ENCODE measurements around the gene EXOC7.

The EXOC7 gene

DNA sequence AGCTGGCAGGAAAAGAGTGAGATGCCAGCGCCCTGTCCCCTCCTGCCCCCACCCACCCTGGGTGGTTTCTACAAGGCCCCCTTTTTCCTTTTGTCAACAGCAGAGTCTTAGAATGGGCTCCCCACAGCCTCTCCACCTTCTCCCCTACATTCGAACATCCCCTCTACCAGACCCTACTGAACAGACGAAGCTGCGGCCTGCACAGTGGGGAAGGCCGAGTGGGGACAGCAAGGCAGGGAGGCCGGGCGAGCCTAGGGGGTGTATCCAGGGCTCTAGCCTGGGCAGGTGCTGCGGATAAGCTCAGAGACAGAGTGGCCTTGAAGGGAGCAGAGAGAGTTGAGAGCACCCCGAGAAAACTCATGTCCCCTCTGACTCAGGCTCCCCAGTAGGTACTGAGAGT lies 17.2 kb downstream of the EXOC7 start:
- no peaks in the 10 kb centered on the region for H3K9me3 ChIP-seq (ENCODE audit: insufficient read depth, low read length, severe bottlenecking)
- H2AFZ ChIP-seq (ENCODE audit: low read depth, low read length) = no peak overlapping the region
- no peak overlapping the region for H3K4me3 ChIP-seq (ENCODE audit: low read depth in 1 of 2, low read length in 2 of 2)
- H3K9ac ChIP-seq (ENCODE audit: low read depth, low read length) = no peak overlapping the region
- no peaks in the 10 kb centered on the region for H3K27me3 ChIP-seq (ENCODE audit: insufficient read depth, low read length, poor library complexity)
- no peak overlapping the region for H3K27ac ChIP-seq (ENCODE audit: low read length)
- peaks cover 86% of the 10 kb centered on the region for H3K36me3 ChIP-seq (ENCODE audit: insufficient read depth, low read length)
- ATAC-seq (ENCODE audit: insufficient read depth, low read depth) (no peak), DNase-seq (no peak)
- no peaks in the 10 kb centered on the region for H3K79me2 ChIP-seq (ENCODE audit: insufficient read depth, low read length)
- H3K4me1 ChIP-seq (ENCODE audit: insufficient read depth, low read length) = no peaks in the 10 kb centered on the region
- no peaks in the 10 kb centered on the region; the same call in 1 of the 2 replicates for H4K20me1 ChIP-seq (ENCODE audit: insufficient read depth, low read length)
- no peak for TF ChIP-seq EZH2 (IDR thresholded peaks at IDR 0.05; ENCODE audit: borderline replicate concordance, low read depth, low read length, severe bottlenecking)
- TF ChIP-seq, protein P1, sequence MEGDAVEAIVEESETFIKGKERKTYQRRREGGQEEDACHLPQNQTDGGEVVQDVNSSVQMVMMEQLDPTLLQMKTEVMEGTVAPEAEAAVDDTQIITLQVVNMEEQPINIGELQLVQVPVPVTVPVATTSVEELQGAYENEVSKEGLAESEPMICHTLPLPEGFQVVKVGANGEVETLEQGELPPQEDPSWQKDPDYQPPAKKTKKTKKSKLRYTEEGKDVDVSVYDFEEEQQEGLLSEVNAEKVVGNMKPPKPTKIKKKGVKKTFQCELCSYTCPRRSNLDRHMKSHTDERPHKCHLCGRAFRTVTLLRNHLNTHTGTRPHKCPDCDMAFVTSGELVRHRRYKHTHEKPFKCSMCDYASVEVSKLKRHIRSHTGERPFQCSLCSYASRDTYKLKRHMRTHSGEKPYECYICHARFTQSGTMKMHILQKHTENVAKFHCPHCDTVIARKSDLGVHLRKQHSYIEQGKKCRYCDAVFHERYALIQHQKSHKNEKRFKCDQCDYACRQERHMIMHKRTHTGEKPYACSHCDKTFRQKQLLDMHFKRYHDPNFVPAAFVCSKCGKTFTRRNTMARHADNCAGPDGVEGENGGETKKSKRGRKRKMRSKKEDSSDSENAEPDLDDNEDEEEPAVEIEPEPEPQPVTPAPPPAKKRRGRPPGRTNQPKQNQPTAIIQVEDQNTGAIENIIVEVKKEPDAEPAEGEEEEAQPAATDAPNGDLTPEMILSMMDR (IDR thresholded peaks at IDR 0.05; ENCODE audit: borderline replicate concordance, extremely low read depth, low read length, poor library complexity, severe bottlenecking) = no peak
- no peak overlapping the region for H3K4me2 ChIP-seq (ENCODE audit: insufficient read depth, low read length)

DNA sequence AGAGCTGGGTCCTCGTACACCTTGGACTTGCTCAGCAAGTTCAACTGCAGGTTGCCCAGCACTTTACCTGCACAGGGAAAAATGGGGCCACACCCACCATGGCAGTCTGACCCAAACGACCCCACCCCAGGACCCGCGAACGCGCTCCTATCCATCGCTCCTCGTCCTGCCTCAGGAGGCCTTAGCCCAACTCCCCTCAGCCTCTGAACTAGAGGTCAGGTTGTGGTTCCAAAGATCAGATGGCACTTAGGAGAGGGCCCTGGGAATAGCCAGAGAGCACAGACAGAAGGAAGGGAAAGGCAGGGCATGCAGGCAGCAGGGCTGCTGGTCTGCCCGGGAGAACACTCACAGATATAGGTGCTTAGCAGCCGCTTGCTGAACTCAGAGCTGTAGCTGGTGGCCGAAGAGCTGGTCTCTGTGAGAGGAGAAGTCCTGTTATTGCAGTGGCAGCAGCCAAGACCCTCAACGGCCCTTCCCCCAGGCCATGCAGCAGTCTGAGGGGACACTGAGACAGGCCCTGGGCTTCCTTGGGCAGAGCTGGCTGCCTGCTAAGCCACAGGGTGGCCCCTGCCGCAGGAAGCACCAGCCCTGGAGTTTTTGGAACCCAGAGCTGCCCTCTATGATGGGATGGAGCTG lies 17.7 kb downstream of the EXOC7 start:
- Histone ChIP-seq H3K4me3 (ENCODE audit: low read depth in 1 of 2, low read length in 2 of 2) (no peak overlapping the region), H3K9ac (ENCODE audit: low read depth, low read length) (no peak overlapping the region), H3K79me2 (ENCODE audit: insufficient read depth, low read length) (no peaks in the 10 kb centered on the region), H3K4me1 (ENCODE audit: insufficient read depth, low read length) (no peaks in the 10 kb centered on the region), H3K36me3 (ENCODE audit: insufficient read depth, low read length) (peaks cover 81% of the 10 kb centered on the region), H3K9me3 (ENCODE audit: insufficient read depth, low read length, severe bottlenecking) (no peaks in the 10 kb centered on the region), H3K27ac (ENCODE audit: low read length) (no peak overlapping the region), H3K27me3 (ENCODE audit: insufficient read depth, low read length, poor library complexity) (no peaks in the 10 kb centered on the region), H4K20me1 (ENCODE audit: insufficient read depth, low read length) (no peaks in the 10 kb centered on the region; the same call in 1 of the 2 replicates), H2AFZ (ENCODE audit: low read depth, low read length) (no peak overlapping the region), H3K4me2 (ENCODE audit: insufficient read depth, low read length) (no peak overlapping the region)
- no peak for DNase-seq
- no peak for TF ChIP-seq EZH2 (IDR thresholded peaks at IDR 0.05; ENCODE audit: borderline replicate concordance, low read depth, low read length, severe bottlenecking)
- no peak for ATAC-seq (ENCODE audit: insufficient read depth, low read depth)

DNA sequence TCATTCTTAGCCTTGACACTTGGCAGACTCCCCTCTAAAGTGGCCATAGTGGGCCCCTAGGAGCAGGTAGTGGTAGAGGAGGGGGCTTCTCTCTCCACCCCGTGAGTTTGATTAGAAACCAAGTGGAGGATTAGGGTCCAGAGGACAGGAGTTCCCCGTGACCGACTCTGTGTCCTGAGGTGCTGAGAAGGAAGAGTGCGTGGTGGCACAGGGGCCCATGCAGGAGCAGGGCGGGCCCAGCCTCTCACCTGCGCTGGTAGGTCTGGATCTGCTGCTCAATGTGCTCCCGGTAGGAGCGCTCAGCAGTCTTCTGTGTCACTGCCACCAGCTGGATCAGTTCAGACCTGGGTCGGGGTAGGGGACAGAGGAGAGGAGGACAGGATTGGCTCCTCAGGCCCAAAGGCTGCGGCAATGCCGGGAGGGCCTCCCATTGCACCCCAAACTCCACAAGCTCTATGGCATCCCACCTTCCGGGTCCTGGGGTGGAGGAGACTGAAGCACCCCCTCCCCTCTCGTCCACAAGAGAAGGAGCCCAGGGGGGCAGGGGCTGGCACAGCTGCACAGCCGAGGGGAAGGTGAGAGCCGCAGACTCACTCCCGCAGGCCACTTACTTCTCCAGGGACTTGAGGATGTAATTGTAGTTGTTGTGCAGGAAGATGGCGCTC lies 18.4 kb downstream of the EXOC7 start:
- no peak overlapping the region for H3K9ac ChIP-seq (ENCODE audit: low read depth, low read length)
- no peak overlapping the region for H3K4me2 ChIP-seq (ENCODE audit: insufficient read depth, low read length)
- ATAC-seq (ENCODE audit: insufficient read depth, low read depth) = no peak
- TF ChIP-seq, protein P1 (IDR thresholded peaks at IDR 0.05; ENCODE audit: borderline replicate concordance, extremely low read depth, low read length, poor library complexity, severe bottlenecking) = no peak
- TF ChIP-seq EZH2 (IDR thresholded peaks at IDR 0.05; ENCODE audit: borderline replicate concordance, low read depth, low read length, severe bottlenecking) = no peak
- no peaks in the 10 kb centered on the region for H3K27me3 ChIP-seq (ENCODE audit: insufficient read depth, low read length, poor library complexity)
- no peaks in the 10 kb centered on the region for H3K79me2 ChIP-seq (ENCODE audit: insufficient read depth, low read length)
- no peaks in the 10 kb centered on the region; the same call in 1 of the 2 replicates for H4K20me1 ChIP-seq (ENCODE audit: insufficient read depth, low read length)
- H2AFZ ChIP-seq (ENCODE audit: low read depth, low read length) = no peak overlapping the region
- H3K36me3 ChIP-seq (ENCODE audit: insufficient read depth, low read length) = peaks cover 76% of the 10 kb centered on the region
- no peak overlapping the region for H3K4me3 ChIP-seq (ENCODE audit: low read depth in 1 of 2, low read length in 2 of 2)
- peaks cover 4% of the 10 kb centered on the region for H3K4me1 ChIP-seq (ENCODE audit: insufficient read depth, low read length)
- no peak overlapping the region for H3K27ac ChIP-seq (ENCODE audit: low read length)
- no peak for DNase-seq
- H3K9me3 ChIP-seq (ENCODE audit: insufficient read depth, low read length, severe bottlenecking) = no peaks in the 10 kb centered on the region

DNA sequence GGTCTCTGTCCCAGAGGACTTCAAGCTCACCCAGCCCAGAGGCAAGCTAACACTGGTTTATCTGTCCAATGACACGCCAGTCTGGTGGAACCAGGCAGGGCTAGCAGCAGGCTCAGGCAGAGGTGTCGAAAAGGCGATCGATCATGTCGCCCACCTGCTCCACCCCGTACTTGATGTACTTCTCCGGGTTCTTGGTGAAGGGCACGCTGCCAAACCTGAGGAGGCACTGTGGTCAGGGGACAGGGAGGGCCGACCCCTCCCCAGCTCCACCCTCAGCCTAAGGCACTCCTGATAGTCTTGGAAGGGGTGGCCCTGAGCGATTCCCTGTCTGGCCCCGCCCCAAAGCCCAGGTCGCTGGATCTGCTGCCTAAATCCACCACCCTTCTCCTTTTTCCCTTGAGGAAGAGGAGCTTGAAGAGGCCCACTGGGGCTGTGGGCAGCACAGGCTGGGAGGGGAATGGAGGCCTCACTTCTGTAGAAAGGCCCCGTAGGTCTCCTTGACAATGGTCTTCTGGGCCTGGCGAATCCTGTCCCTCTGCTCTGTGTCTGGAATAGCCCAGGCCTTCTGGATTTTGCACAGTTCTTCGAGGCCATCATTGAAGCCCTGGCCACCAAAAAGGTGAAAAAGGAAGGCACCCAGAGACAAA lies 19.9 kb downstream of the EXOC7 start:
- TF ChIP-seq, protein P1 (IDR thresholded peaks at IDR 0.05; ENCODE audit: borderline replicate concordance, extremely low read depth, low read length, poor library complexity, severe bottlenecking) = no peak
- no peak for TF ChIP-seq EZH2 (IDR thresholded peaks at IDR 0.05; ENCODE audit: borderline replicate concordance, low read depth, low read length, severe bottlenecking)
- no peaks in the 10 kb centered on the region for H3K79me2 ChIP-seq (ENCODE audit: insufficient read depth, low read length)
- H3K27me3 ChIP-seq (ENCODE audit: insufficient read depth, low read length, poor library complexity) = no peaks in the 10 kb centered on the region
- no peak overlapping the region for H3K4me3 ChIP-seq (ENCODE audit: low read depth in 1 of 2, low read length in 2 of 2)
- no peak for DNase-seq
- H3K27ac ChIP-seq (ENCODE audit: low read length) = no peak overlapping the region
- H2AFZ ChIP-seq (ENCODE audit: low read depth, low read length) = no peak overlapping the region
- H3K9me3 ChIP-seq (ENCODE audit: insufficient read depth, low read length, severe bottlenecking) = no peaks in the 10 kb centered on the region
- no peaks in the 10 kb centered on the region; the same call in 1 of the 2 replicates for H4K20me1 ChIP-seq (ENCODE audit: insufficient read depth, low read length)
- no peak for ATAC-seq (ENCODE audit: insufficient read depth, low read depth)
- H3K9ac ChIP-seq (ENCODE audit: low read depth, low read length) = no peak overlapping the region
- no peak overlapping the region for H3K4me2 ChIP-seq (ENCODE audit: insufficient read depth, low read length)
- H3K4me1 ChIP-seq (ENCODE audit: insufficient read depth, low read length) = peaks cover 10% of the 10 kb centered on the region
- peaks cover 60% of the 10 kb centered on the region for H3K36me3 ChIP-seq (ENCODE audit: insufficient read depth, low read length)
